T-helper 22 cell (primary cell): ENCODE results near the gene CATSPER3.
"Not testable (repeated sequence)": the region's sequence is repeated elsewhere in the genome, so short reads cannot be mapped to it uniquely, and the experiment has no call there.

Experiments used
- DNase-seq: peaks from one replicate; pipeline ENCODE4 v3.0.0-alpha.2; 2020; ENCODE audit warnings: low read depth

Gene CATSPER3

DNA sequence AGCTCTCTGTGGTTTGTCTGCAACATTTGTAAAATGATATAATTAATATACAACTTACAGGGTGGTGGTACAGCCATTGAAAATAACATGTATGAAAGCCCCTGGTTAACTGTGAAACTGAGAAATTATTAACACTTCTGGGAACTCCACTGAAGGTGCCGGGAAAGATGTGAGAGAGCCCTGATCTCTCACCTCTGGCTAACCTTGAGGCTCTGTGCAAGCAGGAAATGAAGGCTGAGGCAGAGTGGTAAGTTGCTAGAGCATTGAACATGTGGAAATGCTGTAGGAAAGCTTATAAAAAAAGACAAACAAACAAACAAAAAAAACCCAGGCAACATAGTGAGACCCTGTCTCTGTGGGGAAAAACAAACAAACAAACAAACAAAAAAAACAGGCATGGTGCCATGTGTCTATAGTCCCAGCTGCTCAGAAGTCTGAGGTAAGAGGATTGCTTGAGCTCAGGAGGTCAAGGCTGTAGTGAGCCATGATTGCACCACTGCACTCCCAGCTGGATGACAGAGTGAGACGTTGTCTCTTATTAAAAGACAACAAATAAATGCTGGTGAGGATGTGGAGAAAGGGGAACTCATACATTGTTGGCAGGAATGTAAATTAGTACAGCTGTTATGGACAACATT is 7.5 kb downstream of the CATSPER3 start:
- DNase-seq = no peak

GRCh38 chr5:134975843-134976242 is 8.1 kb downstream of the CATSPER3 start:
- no peak for DNase-seq

GRCh38 chr5:134976841-134977240 is 9.1 kb downstream of the CATSPER3 start:
- DNase-seq = no peak

GRCh38 chr5:134979416-134979815 is 11.7 kb downstream of the CATSPER3 start:
- DNase-seq = no peak

GRCh38 chr5:134982230-134982629 is 14.5 kb downstream of the CATSPER3 start:
- DNase-seq = no peak

DNA sequence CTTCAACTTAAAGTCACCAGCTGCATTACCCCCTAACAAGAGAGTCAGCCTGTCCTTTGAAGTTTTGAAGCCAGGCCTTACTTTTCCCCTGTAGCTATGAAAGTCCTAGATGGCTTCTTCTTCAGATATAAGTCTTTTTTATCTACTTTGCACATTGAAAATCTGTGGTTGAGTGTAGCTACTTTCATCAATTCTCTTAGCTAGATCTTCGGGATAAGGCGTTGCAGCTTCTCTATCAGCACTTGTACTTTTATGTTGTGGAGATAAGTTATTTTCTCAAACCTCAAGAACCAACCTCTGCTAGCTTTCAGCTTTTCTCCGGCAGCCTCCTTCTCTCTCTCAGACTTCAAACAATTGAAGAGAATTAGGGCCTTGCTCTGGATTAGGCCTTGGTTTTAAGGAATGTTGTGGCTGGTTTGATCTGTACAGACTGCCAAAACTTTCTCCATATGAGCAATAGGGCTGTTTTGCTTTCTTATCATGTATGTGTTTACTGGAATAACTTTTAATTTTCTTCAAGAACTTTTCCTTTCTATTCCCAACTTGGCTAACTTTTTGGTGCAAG is 21.6 kb downstream of the CATSPER3 start:
- no peak for DNase-seq

DNA sequence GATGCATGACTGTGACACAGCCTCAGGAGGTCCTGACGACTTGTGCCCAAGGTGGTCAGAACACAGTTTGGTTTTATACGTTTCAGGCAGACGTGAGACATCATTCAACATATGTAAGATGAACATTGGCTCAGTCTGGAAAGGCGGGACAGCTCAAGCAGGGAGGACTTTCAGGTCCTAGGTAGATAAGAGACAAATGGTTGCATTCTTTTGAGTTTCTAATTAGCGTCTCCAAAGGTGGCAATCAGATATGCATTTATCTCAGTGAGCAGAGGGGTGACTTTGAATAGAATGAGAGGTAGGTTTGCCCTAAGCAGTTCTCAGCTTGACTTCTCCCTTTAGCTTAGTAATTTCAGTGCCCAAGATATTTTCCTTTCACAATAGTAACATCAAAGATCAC is 22.5 kb downstream of the CATSPER3 start:
- not testable (repeated sequence) for DNase-seq

GRCh38 chr5:134992148-134992547 is 24.4 kb downstream of the CATSPER3 start:
- no peak for DNase-seq

DNA sequence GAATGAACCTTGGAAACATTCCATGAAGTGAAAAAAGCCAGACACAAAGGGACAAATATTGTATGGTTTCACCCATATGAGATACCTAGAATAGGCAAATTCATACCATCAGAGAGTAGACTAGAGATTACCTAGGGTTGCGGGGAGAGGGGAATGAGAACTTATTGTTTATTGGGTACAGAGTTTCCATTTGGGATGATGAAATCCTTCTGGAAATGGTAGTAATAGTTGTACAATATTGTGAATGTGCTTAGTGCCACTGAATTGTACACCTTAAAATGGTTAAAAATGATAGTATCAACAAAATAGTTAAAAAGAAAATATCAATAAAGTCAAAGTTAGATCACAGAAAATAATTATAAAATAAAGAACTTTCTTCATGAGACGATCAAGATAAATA is 25.5 kb downstream of the CATSPER3 start:
- DNase-seq = no peak

DNA sequence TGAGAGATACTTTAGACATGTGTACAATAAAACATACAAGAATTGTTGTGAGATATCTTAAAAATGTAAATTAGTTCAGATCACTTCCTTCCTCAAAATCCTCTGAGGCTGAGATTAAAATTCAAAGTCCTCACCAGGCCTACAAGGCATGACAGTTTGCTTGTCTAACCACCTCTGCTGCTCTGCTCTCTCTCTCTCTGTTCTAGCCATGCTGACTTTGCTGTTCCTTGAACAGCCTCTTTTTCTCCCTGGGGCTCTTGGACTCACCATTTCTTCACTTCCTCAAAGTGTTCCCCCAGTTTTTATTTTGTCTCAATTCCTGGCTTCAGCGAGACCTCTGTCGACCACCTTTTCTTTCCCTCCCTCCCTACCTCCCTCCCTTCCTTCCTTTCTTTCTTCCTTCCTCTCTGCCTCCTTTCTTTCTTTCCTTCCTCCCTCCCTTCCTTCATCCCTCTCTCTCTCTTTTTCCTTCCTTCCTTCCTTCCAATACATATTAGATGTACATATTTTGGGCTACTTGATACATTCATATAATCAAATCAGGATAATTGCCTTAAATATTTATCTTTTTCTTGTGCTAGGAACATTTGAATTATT is 27.0 kb downstream of the CATSPER3 start:
- DNase-seq = no peak

- no peak for DNase-seq
These were observed 28.2 kb downstream of the CATSPER3 start for GRCh38 chr5:134995850-134996402.

DNA sequence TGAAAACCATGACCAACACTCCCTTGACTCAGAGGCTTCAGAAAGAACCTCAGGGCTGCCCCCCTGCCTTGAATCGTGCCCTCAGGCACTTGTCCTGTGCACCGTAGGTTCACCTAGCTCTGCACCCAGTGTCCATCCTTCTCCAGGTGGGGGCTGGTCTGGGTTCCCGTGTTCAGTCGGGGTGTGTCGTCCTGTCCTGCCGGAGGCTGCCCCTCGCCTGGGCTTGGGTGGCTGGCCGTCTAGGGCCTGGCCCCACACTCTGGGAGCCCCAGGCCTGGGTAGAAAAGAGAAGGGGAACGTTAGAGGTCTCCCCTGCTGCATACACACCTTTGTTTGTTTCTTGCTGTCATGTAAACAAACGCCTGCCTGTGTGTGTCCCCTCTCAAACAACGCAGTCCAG is 29.3 kb downstream of the CATSPER3 start:
- DNase-seq = no peak

- DNase-seq = not testable (repeated sequence)
These were observed 30.4 kb downstream of the CATSPER3 start for GRCh38 chr5:134998068-134998467.

DNA sequence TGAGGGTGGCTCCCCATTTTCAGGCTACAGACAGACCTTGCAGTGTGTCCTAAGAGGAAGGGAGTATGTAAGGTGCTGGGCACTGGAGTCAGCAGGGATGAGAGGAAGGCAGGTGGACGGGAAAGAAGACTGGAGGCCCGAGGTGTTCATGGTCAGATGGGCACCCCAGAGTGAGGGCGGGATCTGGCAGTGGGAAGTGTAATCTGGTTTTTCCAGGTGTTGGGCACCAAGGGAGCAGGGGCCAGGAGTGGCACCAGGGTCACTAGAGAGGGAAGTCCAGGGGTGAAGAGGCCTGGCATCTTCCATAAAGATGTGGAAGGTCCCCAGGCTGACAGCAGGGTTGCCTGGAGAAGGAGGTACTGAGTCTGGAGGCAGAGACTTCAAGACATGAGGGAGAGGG is 36.7 kb downstream of the CATSPER3 start:
- no peak for DNase-seq

- no peak for DNase-seq
These were observed 37.4 kb downstream of the CATSPER3 start for GRCh38 chr5:135005076-135005475.

DNA sequence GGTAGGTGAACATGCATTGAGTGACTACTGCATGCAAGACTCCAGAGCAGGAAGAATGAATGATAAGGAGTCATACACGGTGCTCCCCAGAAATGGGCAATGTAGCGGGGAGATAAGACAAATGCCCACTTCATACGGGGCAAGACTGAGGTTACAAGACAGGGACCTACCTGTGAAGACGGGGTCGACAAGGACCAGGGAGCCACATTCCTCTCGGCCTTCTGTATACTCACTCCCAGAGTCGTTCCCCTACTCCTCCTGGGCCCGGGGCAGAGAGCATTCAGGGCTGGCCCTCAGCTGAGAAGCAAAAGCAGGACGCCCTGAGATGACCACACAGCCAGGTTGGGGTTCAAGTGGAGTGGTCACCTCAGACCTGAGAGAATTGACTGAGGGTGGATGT is 39.6 kb downstream of the CATSPER3 start:
- DNase-seq = no peak

DNA sequence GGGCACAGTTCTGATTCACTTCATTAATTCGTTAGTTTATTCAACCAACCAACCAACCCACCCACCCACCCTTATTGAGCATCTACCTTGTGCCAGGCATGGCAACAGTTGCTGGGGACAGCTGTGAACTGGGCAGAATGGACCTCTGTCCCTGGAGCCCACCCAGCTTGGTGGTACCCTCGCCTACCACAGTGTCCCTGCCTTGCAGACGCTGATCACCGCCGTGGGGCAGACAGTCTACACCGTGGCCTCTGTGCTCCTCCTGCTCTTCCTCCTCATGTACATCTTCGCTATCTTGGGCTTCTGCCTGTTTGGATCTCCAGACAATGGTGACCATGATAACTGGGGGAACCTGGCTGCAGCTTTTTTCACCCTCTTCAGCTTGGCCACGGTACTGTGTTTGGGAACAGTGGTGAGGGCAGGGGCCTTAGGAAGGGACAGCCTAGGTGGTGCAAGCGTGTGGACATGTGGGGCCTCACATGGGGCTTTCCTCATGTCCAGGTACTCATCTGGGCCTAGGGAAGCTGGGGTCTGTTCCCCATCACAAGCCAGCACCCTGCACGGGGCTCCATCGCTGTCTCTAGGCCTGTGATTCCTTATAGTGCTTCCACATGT is 40.1 kb downstream of the CATSPER3 start:
- no peak for DNase-seq

- DNase-seq = no peak
These were observed 40.8 kb downstream of the CATSPER3 start for GRCh38 chr5:135008556-135008955.

DNA sequence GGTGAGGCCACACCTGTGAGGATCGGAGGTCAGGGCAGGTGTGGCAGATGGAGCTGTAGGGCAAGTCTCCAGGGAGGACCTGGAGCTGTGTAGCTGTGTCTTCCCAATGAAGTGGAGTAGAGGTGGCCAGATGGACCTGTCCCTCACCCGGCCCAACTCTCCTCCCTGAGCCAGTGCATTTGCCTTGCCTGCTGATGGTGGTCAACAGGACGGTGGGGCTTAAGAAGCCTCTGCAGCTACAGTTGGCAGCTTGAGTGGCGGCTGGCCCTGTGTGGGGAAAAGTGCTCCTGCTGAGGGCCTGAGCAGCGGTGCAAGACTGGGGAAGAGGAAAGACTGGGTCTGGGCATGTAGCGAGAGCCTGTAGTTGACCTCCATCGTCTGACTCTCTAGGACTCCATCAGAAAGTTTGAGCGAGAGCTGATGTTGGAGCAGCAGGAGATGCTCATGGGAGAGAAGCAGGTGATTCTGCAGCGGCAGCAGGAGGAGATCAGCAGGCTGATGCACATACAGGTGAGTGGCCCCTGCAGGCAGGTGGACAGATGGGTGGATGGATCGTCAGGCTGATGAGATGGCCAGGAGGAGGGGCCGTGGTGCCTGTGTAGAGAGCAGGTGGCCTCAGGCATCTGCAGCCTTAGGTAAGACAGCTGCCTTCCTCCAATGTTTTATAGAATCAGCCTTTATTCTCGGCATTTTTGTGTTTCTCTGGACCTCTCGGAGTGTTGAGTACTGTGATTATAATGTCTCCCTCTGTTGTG is 41.5 kb downstream of the CATSPER3 start:
- no peak for DNase-seq

GRCh38 chr5:135009736-135010501 is 42.2 kb downstream of the CATSPER3 start:
- no peak for DNase-seq

- no peak for DNase-seq
These were observed 43.0 kb downstream of the CATSPER3 start for GRCh38 chr5:135010502-135011354.
